Stimulated activated naive CD8-positive, alpha-beta T cell treated with anti-CD3 and anti-CD28 coated beads, Interleukin-15, Interleukin-2, amounts not matched to agents 100 U/mL and 50 U/mL, for 24 hours (primary cell): ENCODE results near the gene UBE2D4.
"Not testable (repeated sequence)": the region's sequence is repeated elsewhere in the genome, so short reads cannot be mapped to it uniquely, and the experiment has no call there.

Experiments
- ATAC-seq: fragments of 150-1000 bp; cut with Tn5 transposase; one replicate; pipeline ENCODE4 v1.10.0; 2021
- DNase-seq: peaks from one replicate; pipeline ENCODE4 v3.0.0; 2021

Gene UBE2D4

DNA sequence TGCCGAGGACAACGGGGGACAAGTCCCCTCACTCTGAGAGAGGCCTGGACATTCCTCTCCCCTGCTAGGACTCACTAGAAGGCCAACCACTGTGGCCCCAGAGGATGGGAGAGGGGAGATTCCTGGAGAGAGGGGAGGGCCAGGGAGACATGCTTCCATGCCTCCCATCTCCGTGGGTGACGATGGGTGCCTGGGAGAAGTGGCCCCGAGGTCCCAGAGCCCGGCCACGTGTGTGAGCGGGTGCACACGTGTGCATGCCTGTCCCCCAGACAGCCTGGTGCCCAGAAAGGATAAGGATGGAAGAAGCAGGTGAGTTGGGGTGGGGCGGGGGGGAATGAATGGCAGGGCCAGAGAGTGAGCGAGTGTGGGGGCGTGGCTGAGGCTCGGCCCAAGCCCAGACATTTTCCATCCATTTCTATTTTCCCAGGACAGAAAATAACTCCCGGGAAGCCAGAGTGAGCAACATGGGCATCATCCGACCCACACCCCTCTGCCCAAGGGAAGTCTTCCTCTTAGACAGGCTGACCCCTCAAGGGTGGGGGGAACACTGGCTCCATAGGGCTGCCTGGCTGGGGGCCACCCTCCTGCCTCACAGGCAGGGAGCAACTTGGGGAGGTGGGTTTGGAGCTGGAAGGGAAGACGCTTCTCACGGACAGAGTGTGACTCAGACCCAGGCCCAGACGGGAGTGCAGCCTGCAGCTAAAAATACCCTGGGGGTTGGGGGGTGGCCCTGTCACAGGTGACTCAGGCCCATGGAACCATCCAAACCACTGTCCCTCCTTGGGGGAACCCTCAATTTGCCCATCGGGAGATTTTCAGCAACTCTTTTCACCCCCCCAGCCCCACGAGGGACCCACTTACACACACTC, 42.2 kb downstream of the UBE2D4 start:
- DNase-seq, ATAC-seq: not testable (repeated sequence)

DNA sequence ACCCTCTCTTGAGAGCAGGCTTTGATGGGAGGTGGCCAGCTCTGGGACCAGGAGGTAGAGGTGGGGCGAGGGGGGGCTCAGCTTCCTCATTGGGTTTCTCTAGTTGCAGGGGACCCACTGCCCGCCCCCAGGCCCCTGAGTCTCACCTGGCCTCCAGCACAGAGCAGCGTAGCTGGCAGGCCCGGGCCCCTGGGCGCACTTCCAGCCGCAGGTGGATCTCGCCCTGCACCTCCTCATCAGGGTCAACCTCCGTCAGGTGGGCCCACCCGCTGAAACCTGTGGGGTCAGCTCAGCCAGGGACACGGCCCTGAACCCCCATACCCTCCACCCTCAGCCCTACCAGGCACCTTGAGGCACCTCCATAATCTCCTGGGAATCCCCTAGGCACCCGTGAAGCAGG, 43.4 kb downstream of the UBE2D4 start:
- DNase-seq, ATAC-seq: not testable (repeated sequence)

- not testable (repeated sequence) for ATAC-seq, DNase-seq
These were observed 44.5 kb downstream of the UBE2D4 start for GRCh38 chr7:43970698-43971097.

DNA sequence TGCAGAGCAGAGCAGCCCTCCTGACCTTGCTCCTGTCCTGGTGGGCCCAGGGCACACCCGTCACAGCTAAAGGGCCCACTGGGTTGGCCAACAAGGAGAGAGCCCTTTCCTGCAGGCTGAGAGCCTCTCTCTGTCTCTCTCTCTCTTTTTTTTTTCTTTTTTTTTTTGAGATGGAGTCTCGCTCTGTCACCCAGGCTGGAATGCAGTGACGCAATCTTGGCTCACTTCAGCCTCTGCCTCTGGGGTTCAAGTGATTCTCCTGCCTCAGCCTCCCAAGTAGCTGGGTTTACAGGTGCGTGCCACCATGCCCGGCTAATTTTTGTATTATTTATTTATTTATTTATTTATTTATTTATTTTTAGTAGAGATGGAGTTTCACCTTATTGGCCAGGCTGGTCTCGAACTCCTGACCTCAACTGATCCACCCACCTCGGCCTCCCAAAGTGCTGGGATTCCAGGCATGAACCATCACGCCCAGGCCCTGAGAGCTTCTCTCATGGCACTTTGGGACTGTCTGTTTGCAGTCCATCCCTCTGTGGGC, 47.9 kb downstream of the UBE2D4 start:
- not testable (repeated sequence) for DNase-seq, ATAC-seq

DNA sequence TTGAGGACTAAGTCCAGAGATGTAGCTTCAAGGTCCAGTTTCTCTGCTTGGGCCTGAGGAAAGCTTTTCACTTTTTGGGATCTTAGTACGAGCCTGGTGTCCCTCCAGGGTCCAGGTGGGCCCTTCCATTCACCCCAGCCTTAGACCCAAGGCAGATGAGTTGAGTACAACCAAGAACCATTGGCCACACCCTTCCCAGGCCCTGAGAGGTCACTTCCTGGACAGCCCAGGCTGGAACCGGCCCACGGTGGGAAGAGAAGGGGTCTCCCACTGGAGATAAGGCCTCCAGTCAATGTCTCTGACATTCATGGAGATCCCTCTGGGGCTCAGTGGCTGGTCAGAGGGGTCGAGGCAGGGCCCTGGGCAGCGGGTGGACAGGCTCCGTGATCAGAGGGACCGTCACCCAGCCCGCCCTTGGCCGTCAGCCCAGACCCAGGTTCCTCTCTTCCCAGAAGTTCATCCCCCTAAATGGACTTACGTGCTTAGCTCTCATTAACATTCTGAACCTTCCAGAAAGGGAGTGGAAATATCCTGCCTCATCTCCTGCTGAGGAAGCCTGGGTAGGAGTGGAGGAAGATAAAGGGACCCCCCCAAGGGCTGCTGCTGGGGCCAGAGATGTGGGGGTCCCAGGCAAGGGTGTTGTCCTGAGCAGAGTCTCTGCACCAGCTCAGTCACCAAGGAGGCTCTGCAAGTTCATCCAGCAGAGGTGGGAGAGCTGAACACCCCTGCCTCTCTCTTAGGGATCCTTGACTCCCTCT, 48.7 kb downstream of the UBE2D4 start:
- not testable (repeated sequence) for ATAC-seq, DNase-seq

DNA sequence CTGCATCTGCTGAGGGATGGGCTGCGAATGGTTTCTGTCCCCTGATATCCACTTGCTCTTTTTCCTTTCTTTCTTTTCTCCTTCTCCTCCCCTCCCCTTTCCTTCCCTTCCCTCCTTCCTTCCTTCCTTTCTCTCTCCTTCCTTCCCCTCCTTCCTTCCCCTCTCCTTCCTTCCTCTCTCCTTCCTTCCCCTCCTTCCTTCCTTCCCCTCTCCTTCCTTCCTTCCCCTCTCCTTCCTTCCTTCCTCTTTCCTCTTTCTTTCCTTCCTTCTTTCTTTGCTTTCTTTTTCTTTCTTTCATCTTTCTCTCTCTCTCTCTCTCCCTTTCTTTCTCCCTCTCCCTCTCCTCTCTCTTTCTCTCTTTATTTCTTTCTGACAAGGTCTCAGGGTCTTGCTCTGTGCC, 51.3 kb downstream of the UBE2D4 start:
- DNase-seq: no peak
- ATAC-seq: no peak

DNA sequence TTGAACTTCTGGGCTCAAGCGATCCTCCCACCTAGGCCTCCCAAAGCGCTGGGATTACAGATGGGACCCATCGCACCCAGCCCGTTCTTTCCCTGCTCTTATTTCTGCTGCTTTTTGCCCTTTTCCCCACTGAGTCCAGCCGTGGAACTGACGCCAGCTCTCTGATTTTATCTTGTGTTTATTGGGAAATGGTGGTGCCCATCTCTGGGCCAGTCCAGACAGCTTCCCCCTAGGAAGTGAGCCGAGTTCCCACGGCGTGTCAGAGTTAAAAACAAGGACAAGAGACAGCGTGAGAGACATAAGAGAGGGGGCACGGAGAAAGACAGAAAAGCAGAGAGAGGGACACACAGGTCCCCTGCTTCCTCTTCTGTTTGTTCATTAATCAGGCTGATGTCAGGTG, 51.9 kb downstream of the UBE2D4 start:
- not testable (repeated sequence) for ATAC-seq, DNase-seq

DNA sequence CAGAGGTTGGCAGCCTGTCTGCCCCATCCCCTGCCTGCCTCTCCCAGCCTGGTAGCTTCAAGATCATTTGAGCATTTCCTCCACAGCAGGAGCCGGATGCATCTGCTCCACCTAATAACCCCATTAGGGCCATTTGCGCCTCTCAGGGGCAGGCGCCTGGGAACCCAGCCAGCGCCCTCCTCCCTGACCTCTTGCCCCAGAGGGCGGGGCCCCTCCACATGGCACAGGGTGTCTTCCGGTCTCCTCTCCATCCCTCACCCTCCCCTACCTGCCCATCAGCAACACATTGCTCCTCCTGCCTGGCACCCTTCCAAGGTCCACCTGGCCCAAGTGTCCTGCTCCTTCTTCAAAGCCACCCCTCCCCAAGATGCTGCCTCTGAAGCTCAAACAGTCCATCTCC, 56.6 kb downstream of the UBE2D4 start:
- not testable (repeated sequence) for ATAC-seq, DNase-seq

GRCh38 chr7:43983736-43984135, 57.5 kb downstream of the UBE2D4 start:
- not testable (repeated sequence) for DNase-seq, ATAC-seq

DNA sequence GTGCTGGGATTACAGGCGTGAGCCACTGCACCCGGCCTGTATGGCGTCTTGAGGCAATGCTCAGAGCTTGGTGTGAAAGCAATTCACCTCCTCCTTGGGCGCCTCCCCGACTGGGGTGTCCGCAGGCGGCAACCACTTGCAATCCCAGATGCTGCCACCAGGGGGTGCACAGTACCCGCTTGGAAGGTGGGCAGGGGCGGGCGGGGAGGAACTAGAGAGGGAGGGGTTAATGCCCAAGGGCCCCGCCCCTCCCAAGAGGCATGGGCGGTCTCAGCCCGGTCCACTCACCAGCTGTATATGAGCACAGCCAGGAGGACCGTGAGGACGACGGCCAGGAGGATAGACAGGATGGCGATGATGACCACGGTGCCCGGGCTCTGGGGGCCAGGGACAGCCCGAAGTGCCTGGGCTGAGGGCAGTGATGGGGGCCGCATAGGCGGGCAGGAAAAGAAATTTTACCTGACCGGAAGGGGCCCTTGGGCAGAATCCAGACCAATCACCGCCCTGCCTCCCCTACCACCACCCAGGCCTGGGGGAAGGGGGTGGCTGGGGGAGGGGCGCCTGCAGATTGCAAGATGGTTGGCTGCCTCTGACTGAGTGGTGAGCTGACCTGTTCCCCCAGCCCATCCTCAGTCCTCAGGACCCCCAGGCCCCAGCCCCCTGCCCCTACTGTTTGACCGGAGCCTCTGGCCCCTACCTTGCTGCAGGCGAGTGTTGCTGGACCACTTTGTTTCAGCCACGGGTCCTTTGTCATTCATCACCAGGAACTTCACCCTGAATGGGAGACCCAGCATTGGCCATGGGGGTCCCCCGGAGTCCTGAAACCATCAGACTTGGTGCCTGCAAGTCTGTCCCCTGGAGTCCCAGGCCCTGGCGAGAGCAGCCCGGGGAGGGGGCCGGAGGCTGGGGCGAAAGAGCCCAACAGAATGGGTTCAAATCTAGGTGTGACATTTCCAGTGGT, 59.9 kb downstream of the UBE2D4 start:
- peak; percentile 79 for ATAC-seq
- DNase-seq: peak; percentile 89

DNA sequence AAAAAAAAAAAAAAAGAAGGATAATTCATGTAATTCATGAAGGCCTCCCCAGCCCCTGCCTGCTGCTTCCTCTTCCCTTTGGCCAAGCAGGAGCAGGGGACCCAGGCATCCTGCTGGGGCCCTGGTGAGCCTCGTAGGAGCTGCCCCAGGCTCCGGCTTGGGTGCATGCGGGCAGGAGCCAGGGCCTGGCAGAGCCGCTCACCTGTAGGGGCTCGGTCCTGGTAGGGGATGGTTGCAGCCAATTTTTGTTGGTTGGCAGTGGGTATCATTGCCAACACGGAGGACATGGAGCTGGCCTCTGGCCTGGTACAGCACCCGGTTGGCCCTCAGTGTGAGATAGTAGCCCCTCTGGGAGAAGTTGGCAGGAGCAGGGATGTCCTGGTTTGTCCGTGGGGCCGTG, 61.2 kb downstream of the UBE2D4 start:
- not testable (repeated sequence) for ATAC-seq, DNase-seq

DNA sequence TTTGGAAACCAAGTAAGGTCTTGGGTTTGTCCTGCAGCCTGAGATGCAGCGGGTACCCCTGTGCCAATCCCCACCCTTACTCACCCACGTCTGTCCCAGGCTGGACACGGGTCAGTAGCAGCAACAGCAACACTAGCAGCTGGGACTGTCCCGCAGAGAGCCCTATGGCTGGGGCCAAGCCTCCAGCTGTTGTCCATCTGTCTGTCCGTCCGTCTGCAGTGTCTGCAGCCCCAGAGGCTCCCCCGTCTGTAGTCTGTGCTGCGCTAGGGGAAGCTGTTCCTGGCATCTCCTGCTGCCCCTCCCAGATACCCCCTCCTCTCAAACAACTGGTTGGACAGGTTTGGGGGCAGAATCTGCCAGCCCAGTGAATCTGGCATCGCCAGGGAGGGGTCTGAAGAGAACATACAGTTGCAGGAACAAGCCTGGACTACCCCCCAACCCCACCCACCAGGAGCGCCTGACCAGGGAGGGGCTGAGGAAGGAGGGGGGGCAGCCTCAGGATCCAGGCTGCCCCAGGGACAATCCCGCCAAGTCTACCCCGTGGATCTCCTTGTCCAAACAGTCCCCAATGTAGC, 63.9 kb downstream of the UBE2D4 start:
- not testable (repeated sequence) for ATAC-seq, DNase-seq

- DNase-seq, ATAC-seq: not testable (repeated sequence)
These were observed 64.6 kb downstream of the UBE2D4 start for GRCh38 chr7:43990829-43991228.

GRCh38 chr7:43992896-43993295, 66.7 kb downstream of the UBE2D4 start:
- ATAC-seq (peak; percentile 57), DNase-seq (peak; percentile 21)

- DNase-seq, ATAC-seq: not testable (repeated sequence)
These were observed 68.4 kb downstream of the UBE2D4 start for GRCh38 chr7:43994681-43995080.

GRCh38 chr7:43997532-43997931, 71.3 kb downstream of the UBE2D4 start, which contains the start of gene SPDYE1:
TSS of gene SPDYE1 (plus strand) at chr7:43997897. CDS start at chr7:43999950, 2,053 bp downstream.
- not testable (repeated sequence) for DNase-seq, ATAC-seq
